HG03342 (cell line): ENCODE measurements around the gene SLC45A1.

Source experiments
- ATAC-seq: cut with Tn5 transposase; IDR thresholded peaks from one replicate; pipeline ENCODE4 v1.9.1; 2021; ENCODE audit warnings: mild to moderate bottlenecking, moderate library complexity; ENCODE audit not compliant: unreplicated experiment

The SLC45A1 gene

GRCh38 chr1:8352471-8352845 lies 34.5 kb downstream of the SLC45A1 start:
- ATAC-seq = no peak

- ATAC-seq = no peak
These were observed 35.2 kb downstream of the SLC45A1 start for GRCh38 chr1:8352886-8353785.

GRCh38 chr1:8354038-8354437 lies 36.1 kb downstream of the SLC45A1 start:
- ATAC-seq = no peak

GRCh38 chr1:8355439-8356255 lies 37.7 kb downstream of the SLC45A1 start:
- ATAC-seq = no peak

GRCh38 chr1:8356256-8357209 lies 38.6 kb downstream of the SLC45A1 start:
- ATAC-seq = no peak

GRCh38 chr1:8357329-8358101 lies 39.6 kb downstream of the SLC45A1 start:
- no peak for ATAC-seq

GRCh38 chr1:8358241-8358896 lies 40.5 kb downstream of the SLC45A1 start:
- ATAC-seq = no peak

- ATAC-seq = no peak
These were observed 41.1 kb downstream of the SLC45A1 start for GRCh38 chr1:8358897-8359616.

GRCh38 chr1:8359617-8360481 lies 41.9 kb downstream of the SLC45A1 start:
- no peak for ATAC-seq

- ATAC-seq = no peak
These were observed 42.7 kb downstream of the SLC45A1 start for GRCh38 chr1:8360493-8361197.

- ATAC-seq = no peak
These were observed 43.4 kb downstream of the SLC45A1 start for GRCh38 chr1:8361198-8361849.

- no peak for ATAC-seq
These were observed 44.8 kb downstream of the SLC45A1 start for GRCh38 chr1:8362701-8363101.

- no peak for ATAC-seq
These were observed 45.4 kb downstream of the SLC45A1 start for GRCh38 chr1:8363186-8363766.

GRCh38 chr1:8363767-8364301 lies 45.9 kb downstream of the SLC45A1 start:
- no peak for ATAC-seq

- no peak for ATAC-seq
These were observed 46.9 kb downstream of the SLC45A1 start for GRCh38 chr1:8364528-8365442.
